GM12864 (cell line): ENCODE measurements around the gene ADARB1.
"Not testable (repeated sequence)": the region's sequence is repeated elsewhere in the genome, so short reads cannot be mapped to it uniquely, and the experiment has no call there.

Experiments used
- DNase-seq: peaks from one replicate; pipeline ENCODE4 v3.0.0-alpha.2; 2011; ENCODE audit warnings: low read depth
- H3K4me3 ChIP-seq: 2 replicates; pipeline ENCODE4 v1.5.1; 2011; ENCODE audit warnings: mild to moderate bottlenecking, low read depth, low read length, control low read depth
- CTCF ChIP-seq: IDR thresholded peaks from 2 replicates; pipeline ENCODE4 v1.5.1; 2011; ENCODE audit warnings: low read depth, mild to moderate bottlenecking, moderate library complexity, low read length, control low read depth, inconsistent platforms; ENCODE audit errors: missing control alignments

The ADARB1 gene

GRCh38 chr21:45074048-45074817, at the start of gene ADARB1:
TSS of gene ADARB1 (plus strand) at chr21:45074580. CDS start at chr21:45171657, 97,077 bp downstream.
- peak within 1 kb of the TSS; percentile 83 for H3K4me3 ChIP-seq
- no peak for DNase-seq
- no peak for TF ChIP-seq CTCF

GRCh38 chr21:45026066-45026745, 48.2 kb upstream of the ADARB1 start:
- no peak for DNase-seq
- no peak overlapping the region for H3K4me3 ChIP-seq
- no peak for TF ChIP-seq CTCF

- DNase-seq = no peak
Measured at GRCh38 chr21:45026826-45027225, 47.6 kb upstream of the ADARB1 start.

GRCh38 chr21:45027241-45028196, 46.9 kb upstream of the ADARB1 start:
- DNase-seq = no peak
- no peak for TF ChIP-seq CTCF
- no peak overlapping the region for H3K4me3 ChIP-seq

More at GRCh38 chr21:45026826-45027225, 47.6 kb upstream of the ADARB1 start:
- H3K4me3 ChIP-seq = no peak overlapping the region
- TF ChIP-seq CTCF = no peak

GRCh38 chr21:45028645-45029044, 45.7 kb upstream of the ADARB1 start:
- not testable (repeated sequence) for H3K4me3 ChIP-seq, DNase-seq

- no peak overlapping the region for H3K4me3 ChIP-seq
- TF ChIP-seq CTCF = no peak
- no peak for DNase-seq
Measured at GRCh38 chr21:45029298-45029947, 45.0 kb upstream of the ADARB1 start.
